CD4-positive, alpha-beta T cell treated with Interleukin-15 for 1 hour (primary cell): ENCODE results near the gene IKZF2.

Experiments used
- DNase-seq: peaks from one replicate; pipeline ENCODE4 v3.0.0-alpha.2; 2020

IKZF2 gene

DNA sequence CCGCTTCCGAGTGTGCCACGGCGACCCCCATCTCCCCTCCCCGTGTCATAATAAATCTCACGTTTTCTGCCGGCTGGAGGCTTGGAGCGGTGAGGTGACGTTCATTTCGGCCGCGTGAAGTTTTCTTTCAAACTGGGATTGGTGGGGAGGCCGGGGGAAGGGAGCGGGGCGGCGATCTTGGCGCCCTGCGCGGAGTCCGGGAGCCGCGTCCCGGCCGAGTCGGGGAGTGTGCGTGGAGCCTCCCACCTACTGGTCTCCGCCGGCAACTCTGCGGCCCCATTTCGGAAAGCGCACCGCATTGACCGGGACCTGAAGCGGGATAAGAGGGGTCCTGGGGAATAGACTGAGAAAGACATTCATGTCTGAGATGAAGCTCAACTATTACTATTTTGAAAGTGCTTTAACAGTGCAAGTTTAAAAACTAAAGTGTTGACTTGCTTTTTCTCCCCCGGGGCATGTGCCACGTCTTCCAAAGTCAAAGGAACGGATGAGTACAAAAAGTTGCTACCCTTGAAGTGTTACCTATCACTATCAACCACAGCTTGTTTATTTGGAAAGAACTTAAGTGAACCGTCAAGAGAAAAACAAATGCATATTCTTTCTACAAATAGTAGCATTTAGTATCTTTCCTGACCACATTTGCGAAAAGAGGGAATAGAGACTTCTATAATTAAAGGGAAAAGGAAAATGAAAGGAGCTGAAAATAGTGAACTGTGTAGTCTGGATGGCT, 818 bp upstream of the IKZF2 start:
- no peak for DNase-seq

DNA sequence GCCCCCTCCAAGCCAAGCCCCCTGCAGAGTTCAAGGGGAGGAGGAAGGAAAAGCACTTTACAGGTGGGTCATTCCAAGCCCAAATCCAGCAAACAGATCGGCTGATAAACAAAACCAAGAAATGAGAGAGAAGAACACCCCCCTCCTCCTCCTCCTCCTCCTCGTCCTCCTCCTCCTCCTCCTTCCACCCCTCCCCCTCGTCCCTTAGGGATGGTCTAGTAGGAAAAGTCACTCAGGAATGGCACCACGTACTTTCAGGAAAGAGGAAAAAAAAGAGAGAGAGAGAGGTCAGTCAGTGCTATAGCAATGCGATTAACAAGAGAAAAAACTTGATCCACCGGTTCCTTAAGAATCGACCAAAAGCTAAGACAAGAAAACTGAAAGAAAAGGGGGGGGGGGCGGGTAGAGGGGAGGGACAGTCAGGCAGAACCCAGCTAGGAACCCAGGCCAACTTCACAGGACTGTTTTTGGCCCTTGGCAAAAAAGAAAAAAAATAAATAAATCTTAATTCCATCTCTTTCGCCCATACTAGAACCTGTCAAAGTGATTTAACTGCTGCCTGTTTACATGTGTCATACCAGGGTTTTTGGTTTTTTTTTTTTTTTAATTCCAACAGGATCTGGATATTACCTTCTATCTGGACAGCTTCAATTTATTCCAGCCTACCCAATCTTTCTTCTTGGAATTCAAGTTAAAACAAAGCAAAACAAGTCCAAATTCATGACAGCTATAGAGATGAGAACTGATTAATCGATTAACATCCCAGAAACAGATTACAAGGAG, 906 bp downstream of the IKZF2 start:
- DNase-seq, result no peak

DNA sequence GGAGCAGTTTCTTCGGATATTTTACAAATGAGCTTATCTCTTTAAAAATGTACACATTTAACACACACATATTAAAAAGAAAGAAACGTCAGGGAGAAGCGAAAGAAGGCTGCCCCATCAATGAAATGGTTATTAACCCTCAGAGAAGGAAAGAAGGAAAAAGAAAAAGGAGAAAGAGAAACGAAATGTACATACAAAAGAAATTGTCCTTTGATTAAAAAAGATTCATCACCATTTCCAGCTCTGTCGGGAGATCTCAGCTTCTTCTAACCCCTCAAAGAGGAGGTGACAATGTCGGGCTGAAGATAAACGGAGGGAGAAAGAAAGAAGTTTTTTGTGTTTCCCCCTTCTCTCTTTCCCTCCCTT, 1.5 kb downstream of the IKZF2 start:
- DNase-seq, result no peak

DNA sequence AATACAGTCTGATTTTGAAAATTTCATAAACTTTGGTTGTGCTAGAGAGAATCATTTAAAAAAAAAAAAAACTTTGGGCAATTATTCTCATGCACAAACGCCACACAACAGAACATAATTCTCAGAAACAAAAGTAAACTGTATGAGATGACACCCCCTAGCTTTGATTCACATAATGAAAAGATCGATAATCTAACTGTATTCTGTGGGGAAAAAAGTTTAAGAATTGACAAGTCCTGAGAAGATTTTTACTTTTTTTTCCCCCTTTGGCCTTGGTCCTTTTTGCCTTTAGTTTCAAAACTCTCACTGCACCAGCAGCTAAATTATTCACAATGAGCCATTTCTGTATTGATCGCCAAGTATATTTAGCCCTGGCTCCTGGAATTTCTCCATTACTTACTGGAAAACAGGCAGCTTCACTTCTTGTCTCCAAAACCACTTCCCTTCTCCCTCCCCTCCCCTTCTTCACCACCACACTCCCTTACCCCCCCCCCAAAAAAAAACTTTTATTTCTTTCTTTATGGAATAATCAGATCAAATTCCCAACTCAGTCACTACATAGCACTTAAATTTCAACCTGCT, 2.0 kb downstream of the IKZF2 start:
- DNase-seq, result no peak

DNA sequence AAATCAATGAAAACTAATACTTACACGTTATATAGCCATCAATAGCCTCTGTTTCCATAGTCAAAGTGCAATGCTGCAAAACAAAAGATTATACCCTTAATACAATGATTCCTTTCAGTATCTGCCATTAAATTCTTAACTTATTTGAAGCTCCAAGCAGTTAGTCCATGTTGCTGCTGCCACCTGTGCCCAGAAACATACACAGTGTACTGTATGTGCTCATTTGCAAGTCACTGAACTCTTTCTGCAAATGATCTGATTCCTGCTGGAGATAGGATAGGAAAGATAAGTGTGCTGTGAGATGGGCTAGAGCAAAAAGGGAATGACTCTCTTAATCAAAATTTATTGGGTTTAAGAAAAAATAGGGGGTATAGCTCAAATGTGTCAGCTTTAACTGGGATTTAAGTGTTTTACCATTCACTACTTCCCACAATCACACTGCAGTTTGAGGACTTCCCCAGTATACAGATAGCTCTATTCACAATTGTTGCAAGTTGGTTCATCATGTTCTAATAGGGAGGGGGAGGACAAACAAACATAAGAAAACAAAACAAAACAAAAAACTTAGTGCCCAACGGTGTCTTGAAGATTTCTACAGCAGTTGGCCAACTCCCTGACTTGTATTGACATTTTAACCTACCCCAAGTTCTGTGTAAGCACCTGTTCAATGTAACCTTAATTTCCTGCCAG, 2.7 kb downstream of the IKZF2 start:
- DNase-seq, result no peak

DNA sequence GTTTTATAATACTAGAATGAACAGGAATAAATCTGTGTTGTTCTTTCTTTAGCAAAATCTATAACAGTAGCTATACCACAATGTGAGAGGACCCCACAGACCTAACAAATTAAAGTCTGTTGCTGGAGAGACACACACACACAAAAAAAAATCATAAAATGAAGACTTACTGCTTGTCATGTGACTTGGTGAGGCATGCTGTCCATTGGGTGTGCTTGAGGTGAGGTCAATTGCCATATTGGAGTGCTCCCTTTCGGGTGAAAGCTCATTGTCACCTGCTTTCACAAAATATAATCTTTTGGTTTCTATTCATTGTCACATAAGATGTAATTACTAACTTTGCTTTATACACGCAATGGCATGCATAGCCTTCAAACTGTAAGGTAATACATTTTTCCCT, 3.9 kb downstream of the IKZF2 start:
- DNase-seq, result peak; percentile 36

DNA sequence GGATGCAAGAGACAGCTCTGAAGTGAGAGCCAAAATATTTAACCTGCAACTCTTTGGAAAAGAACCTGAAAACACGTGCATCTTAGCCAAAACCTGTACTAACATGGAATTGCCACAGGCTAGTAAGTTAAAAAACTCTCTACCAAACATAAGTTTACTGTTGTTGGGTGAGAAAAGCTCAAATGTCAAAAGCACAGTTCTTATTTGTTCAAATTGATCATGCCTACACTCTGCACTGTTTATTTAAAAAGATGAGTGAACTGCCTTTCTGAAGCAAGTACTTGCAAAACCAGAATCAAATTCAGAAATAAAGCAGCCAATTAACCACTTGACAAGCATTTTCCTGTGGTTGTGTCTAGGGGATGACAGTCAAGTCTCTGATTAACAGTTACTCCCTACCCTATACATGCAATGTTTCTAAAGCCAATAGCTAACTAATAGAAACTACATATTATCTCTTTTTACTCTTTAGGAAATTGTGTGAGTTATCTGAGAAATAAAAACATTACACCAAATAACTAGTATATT, 5.6 kb downstream of the IKZF2 start:
- no peak for DNase-seq

DNA sequence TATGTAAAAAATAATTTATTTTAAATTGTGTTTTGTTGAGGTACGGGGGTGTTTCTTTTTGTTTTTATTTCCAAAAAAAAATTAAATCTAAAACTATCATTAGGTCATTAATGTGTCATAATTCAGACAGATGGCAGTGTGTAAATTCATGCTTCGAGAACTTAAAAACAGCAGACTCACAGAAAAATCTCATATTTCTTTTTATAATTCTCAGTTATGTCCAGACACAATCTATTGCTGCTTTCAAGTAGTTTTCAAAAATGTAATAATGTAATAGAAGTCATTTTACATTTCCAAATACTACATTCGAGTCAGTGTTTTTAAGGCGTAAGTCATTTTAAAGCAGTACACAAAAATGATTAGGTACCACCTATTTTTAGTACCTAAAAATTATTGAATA, 14.3 kb downstream of the IKZF2 start:
- DNase-seq, result no peak

DNA sequence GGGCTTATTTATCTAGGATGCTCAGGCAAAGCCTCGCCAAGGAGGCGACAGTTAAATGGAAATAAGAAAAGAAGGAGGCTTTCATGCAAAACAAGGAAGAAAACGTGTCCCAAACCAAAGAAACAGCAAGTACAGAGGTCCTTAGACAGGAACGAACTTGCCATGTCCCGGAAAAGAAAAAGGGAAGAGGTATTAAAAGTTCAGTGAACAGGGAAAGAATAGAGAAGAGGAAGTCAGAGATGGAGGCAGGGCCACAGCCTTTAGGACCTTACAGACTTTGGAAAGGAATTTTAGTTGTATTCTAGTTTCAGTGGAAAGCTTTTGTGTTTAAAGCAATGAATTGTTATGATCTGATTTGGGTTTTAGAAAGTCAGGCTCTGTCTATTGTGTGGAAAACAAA, 22.1 kb downstream of the IKZF2 start:
- no peak for DNase-seq

DNA sequence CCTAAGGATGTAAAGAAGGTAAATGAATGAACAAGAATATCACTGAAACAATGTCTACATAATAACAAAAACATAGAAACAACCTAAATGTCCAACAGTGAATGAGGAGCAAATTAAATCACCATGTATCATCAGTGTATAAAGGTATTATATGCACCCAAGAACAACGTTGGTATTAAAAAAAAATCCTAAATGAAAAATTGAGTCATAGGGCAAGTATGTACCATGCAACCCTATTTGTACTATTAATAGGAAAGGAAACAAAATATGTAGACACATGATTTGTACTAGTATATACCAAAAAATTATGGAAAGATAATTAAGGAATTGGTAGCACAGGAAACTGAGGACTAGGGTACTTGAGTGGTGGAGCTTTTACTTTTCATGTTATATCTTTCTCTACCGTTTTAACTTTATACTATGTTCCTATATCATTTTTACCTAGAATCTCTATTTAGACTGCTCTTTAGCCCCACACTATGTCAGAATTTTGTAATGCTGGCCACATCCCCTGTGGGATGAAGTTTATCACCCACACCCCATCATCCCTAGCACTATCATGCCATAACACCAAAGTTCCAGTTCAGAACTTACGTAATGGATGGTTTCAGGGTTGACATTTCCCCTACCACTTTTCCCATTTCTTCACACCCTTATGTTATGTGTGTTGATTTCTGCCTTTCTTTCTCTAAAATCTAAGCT, 25.6 kb downstream of the IKZF2 start:
- no peak for DNase-seq

DNA sequence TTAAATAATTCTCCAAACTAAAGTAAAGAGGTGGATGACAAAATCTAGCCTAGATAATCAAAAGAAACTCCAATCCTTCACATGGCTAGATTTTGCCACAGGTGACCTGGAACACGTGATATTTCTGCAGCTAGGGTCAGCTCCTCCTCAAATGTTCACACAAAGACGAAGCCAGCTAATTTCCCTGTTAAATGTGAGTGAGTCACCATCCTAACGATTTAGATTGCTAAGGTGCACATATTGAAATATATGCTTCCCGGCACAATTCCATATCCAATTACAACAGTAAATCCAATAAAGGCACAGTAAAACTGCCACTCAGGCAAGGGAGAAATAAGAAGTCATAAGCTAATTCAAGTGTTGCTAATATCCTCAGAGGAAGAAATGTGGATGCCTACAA, 28.7 kb downstream of the IKZF2 start:
- DNase-seq, result no peak

DNA sequence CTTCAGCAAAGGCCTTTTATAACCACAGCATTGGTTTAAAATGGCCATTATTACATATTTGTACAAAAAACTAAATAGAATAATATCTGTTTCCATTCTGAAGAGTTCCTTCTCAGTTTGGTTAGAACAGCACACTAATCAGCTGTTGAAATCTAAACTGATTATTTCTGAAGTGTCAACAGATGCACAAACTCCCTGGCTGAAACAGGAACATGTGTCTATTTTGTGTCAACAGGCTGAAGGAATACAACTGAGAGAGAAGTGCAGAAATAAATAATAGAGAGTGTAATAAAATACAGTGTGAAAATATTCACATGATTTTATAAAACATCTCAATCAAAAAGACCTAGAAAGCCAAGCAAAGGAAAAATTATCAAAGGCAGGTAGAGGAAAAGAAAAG, 29.7 kb downstream of the IKZF2 start:
- DNase-seq, result no peak

DNA sequence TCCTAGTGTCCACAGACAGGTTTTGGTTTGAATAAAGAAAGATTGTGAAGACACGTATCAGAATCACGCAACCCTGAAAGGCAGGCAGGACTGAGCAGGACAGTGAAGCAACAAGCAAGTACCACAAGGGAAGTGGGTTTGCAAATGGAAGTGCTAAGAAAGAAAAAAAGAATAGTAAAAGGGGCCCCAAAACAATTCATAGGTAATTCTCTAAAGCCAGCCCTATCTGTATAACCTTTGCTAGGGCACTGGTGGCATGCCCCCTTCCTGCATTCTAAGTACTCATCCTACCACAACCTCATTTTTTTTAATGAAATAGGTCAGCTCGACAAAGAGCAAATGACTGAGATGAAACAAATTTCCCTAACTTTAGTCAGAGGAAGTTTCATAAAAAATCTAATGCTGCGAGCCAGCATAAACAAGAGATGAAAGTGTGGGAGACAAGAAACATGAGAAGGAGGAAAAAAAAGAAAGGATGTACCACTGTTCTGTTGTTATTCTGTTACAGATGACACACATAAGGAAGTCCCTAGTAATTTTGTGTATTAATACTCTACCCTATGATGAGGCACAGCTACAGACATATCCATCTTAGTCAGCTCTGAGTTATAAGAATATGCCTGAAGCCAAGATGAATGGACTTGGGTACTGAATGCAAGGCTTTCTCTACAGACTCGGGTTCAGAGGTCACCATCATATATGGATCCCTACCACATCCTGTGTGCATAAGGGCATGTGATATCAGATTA, 32.2 kb downstream of the IKZF2 start:
- peak; percentile 46 for DNase-seq

DNA sequence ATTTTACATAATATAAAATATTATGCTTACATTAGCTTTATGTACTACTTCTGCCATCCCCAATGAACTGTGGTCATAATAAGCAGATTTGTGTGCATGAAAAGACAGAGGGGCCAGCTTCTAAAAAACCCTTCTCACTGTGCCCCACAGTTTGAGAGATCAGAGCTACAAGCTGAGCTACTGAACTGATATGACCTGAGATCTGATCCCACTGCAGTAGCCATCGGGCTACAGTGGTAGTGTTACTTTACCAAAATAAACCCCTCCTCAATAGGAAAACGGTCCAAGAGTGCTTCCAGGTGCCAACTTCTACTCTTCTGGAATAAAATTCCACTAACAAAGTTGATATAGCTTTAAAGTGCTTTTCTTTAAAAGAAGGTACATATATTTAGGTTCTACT, 43.1 kb downstream of the IKZF2 start:
- no peak for DNase-seq

DNA sequence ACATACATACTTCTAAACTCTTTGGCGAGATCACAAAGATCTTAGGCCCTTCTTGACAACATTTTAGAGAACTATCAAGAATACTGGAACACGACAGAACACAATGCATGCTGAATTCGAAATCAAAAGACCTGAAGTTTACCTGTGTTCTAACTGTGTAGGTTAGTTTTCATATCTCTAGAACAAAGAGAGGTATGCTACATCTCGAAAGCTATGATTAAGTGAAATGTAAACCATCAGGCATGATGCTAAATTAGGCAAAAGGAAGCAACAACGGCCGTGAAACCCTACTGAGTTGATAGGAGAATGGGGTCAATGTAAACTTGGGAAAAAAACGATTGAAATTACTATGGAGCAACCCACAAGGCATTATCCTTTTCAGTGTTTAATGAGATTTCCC, 43.7 kb downstream of the IKZF2 start:
- no peak for DNase-seq

DNA sequence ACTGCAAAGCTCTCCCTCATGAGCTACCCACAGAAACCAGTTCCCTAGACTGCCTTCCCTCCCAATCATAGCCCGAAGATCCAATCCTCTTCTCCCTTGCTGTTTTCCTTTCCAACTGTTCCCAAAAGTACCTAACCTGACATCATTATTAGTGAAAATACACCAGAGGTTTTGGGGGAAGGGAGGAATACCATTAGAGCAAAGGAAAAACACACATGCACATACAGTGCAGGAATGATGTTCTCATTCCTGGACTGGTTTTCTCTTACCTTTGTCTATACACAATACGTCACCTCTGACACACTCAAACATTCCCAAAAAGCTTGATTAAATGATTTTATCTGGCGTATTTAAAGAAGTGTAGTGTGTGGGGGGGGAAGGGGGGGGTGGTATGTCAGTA, 46.2 kb downstream of the IKZF2 start:
- no peak for DNase-seq

DNA sequence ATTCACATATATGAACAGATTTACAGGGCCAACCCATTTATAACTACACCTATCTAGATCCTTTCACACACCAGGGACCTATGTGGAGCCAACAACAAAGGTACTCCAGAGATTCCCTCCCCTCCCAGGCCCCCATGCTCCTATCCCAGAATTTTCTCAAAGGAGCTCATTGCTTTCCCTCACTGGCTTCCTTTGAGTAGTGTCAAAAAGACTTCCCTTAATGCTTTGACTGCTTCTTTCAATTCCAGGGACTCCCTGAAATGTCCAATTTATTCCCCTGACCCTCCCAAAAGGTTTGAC, 46.6 kb downstream of the IKZF2 start:
- DNase-seq, result no peak

DNA sequence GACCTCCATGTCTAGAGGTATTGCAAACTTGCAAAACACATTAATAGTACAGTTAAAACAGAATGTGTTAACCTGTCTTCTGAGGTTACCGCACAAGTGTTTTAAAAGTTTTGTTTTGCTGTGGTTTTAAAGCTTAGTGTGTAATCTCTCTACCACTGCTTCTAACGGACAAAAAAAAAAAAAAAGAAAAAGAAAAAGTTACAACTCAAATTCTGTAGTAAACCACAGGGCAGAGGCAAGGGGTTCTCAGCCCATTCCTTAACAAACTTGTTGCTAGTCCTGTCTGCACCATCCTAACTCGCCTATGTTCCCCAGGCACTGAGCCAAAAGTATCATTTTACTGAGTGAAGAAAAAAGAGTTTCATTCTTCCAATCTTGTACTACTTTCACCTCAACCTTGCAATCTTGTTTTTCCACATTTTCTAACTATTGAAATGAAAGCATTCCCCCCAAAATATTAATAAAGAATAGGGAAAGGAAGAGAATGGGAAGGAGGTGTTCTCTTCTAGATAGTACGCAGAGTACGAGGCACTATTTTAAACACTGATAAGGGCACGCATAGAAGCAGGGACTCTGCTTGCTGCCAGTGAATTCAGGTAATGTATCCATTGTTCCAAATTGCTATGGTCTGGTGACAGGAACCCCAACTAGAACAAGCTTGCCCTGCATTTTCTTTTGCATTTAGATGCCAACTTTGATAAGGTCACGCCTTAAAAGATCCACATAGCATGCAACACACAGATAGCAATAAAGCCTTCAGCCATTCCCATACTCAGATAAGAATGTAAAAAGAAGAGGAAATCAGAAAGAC, 47.1 kb downstream of the IKZF2 start:
- no peak for DNase-seq

DNA sequence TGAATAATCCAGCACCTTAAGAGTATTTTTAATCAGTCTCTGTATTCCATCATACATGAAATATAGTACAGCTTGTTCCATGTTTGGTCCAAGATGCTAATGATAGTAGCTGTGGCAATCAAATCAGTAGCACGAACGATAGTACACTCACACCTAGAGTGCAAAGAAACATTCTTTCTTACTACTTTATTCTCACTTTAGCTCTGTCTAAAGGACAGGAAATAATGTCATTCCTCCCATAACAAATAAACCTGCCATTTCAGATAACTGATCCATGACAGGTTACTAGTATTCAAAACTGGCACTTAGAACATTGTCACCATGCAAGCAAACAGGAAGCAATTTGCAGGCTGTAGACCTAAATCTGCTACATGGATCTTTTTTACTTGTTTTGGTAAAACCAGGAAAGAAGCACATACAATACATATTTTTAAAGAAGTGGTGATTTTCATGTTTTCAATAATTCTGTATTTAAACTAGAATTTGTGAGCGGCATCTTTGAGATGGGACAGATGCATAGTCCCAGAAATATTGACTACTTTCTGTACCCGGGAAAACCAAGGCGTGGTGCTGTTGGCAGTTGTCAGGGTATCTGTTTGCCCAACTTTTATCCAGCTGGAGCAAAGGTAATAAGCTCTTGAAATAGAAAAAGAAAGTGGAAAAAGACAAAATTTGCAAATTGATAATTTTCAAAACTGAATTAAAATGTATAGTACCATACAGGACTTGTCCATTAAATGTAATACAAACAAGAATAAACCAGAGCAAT, 49.5 kb downstream of the IKZF2 start:
- no peak for DNase-seq

DNA sequence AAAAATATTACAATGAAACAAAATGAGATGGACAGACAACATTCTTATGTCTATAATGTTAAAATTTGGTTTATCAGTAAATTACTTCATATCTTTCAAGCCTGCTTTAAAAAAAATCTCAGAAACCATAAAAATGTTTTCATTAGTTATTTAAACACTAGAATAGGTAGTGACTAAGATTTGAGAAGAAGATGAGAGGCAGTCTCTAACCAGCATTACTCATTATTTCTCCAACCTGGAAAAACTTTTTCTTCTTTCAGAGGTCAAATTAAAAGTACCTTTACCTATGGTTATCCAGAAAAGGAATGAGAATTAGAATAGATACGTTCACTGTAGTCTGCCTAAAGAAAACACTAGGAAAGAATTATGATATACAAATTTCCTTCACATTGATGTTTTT, 50.3 kb downstream of the IKZF2 start:
- no peak for DNase-seq

DNA sequence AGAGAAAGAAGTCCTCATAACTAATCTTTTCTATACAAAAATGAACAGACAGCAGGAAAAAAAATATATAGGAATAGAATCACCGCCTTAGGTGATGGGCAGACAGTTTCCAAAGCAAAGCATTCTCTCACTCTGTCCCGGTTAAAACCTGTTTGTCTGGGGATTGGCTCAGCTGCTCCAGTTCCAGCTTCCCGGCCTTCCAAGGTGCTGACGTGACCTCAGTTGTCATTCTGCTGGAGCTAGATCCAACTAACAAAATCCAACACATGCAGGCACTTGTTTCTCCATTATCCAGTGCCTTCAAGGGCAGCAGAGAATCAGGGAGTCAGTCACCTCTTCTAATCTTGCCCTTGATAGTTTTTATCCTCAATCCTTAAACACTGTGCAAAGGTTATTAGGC, 52.8 kb downstream of the IKZF2 start:
- DNase-seq, result no peak
